Measurements from ENCODE around the gene MRM2.

MRM2 gene

DNA sequence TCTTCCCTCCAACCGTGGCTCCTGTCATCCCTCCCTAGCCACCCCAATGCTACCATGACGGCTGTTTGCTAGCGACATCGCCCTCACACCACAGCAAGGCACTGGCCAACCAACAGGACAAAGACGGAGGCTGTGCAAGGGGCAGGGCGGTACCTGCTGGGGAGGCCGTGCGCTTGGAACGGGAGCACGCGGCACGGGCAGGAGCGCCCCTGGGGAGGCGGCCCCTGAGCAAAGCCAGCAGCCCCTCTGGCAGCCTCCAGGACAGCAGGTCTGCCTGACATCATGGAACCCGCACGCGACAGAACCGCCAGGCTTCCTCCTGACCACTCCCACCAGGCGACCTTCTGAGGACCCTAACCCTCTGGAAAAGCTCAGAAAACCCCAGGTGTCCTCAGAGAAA, 22.0 kb downstream of the MRM2 start:
- no peak for DNase-seq

DNA sequence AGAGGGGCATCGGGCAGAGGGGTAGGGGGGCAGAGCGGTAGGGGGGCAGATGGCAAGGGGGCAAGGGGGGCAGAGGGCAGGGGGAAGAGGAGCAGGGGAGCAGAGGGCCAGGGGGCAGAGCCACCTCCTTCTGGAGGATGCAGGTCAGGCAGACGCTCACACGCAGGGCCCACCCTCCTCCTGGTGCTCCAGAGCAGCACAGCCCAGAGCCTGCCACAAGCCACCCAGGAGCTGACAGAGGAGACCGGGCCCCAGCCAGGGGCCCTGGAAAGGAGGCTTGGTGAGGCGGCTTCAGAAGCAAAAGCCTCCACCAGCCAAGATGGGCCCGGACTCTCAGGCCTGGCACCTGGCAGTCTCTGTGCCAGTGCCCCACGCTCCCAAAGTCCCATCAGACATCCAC, 22.4 kb downstream of the MRM2 start:
- DNase-seq = no peak

DNA sequence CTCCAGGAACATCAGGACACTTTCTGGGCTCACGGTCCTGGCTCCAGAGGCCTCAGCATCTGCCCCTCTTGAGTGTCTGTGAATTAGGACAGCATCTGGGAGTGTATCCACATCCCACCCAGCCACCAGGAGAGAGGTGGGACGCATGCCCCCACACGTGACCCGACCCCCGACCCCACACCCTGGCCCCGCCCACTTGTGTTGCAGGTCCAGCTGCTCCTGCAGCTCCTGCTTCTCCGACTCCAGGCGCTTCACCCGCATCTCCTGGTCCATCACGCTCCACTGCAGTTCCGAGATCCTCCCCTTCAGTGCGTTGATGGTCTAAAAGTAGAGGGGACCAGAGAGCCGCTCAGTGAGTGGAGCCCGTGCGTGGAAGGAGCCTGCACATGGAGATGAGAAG, 22.9 kb downstream of the MRM2 start:
- DNase-seq = no peak

DNA sequence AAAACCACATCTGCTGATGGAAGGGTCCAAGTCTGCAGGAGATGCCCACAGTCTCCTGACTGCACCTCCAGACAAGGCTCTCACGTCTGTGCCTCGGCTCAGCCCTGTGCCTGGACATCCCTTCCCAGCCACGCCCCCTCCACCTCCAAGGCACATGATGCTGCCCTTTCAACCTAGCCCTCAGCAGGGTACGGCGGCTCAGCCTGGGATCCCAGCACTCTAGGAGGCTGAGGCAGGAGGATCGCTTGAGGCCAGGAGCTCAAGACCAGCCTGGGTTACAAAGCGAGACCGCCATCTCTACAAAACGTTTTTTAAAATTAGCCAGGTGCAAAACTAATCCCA, 23.6 kb downstream of the MRM2 start:
- no peak for DNase-seq

DNA sequence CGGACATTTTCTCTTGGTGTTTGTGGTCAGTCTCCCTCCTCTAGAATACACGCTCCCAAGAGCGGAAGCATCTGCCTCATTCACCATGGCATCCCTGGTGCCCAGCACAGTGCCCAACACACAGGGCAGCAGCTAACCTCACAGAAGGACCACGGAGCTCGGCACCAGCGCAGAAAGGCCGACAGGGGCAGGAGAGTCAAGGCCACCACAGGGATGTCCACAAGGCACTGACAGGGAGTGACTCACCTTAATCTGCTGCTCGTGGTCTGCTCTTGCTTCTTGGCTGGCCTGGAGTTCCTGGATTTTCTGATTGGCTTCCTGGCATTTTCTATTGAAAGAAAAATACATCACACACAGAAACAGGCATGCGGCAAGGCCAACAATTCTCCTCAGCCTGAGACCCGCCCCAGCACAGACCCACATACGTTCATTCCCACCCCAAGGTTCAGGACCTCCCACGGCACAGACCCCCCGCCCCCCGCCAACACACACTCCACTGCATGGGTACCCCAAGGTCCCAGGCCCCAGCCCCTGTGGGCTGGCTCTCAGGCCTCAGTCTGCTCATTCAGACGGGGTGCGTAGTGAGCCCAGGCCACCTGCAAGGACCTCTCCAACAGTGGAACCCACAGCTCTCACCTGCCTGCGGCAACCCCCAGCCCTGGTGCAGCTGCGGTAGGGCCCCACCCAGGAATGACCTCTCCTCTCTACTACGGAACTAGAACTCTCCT, 24.1 kb downstream of the MRM2 start:
- no peak for DNase-seq

DNA sequence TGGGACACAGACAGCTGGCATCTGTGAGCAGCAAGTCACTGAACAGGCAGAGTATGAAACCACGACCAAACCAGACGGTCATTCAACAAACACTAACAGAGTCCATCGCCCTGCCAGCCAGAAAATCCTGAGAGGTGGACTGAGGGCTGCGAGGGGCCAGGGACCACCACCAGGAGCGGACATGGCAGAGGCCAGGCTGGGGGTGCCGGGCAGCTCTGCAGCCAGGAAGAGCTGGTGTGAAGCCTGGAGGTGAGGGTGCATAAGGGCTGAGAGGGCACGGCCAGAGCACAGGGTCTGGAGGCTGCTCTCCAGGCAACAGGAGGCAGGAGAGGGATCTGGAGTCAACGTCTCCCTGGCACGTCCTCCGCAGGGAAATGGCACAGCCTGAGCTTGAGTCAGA, 24.8 kb downstream of the MRM2 start:
- no peak for DNase-seq

DNA sequence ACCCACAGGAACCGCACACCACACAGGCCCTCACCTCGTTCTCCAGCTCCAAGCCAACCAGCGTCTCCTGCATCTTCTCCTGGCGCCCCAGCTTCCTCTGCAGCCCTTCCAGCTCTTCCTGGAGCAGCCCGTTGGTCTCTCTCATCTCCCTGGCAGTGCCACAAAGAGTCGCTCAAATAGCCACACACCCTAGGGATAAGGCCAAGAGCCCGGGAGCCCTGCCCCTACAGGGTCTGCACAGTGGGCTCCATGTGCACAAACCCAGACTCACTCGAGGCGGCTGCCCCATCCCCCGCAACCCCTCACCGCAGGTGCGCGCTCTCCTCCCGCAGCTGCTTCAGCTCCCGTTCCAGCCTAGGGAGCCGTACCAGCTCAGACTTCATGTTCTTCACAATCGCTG, 26.2 kb downstream of the MRM2 start:
- no peak for DNase-seq

DNA sequence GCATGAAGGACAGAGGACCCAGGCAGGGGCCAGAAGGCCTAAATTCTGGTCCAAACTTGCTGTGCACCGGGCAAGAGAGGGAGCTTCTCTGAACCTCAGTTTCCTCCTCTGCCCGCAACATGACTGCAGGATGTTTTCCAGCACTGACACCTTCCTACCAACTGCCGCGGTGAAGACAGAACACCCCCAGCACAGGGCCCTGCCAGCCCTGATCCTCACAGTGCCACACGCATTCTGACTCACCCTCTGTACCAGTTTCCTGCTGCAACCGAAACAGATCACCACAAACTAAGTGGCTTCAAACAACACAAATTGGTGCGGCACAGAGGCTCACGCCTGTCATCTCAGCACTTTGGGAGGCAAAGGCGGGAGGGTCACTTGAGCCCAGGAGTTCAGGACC, 27.4 kb downstream of the MRM2 start:
- DNase-seq = no peak

DNA sequence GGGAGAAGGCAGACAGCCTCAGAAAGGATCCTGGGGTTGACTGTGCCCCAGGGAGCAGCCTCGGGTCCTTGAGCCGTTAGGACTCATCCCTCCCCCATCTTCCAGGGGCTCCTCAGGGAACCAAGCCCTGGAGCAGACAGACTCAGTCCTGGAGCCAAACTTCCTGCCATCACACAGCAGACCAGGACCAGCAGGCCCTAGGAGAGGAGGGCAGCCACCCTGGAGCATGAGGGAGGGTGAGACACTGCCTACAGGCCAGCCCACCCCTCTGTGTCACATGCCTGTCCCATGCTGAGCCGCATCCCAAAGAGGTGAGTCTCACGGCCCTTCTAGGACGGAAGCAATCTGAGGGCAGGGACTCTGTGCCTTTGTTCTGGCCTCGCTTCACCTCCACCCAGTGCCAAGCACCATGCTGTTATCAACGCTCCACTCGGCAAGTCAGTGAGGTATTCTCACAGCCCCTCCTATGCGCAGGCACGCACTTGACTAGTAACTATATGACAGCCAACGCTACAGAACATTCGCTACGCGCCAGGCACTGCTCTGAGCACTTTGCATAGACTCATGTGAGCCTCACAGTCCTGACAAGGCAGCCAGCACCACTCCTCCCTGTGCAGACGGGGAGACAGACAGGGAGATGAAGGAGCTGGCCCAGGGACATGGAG, 28.3 kb downstream of the MRM2 start:
- no peak for DNase-seq

DNA sequence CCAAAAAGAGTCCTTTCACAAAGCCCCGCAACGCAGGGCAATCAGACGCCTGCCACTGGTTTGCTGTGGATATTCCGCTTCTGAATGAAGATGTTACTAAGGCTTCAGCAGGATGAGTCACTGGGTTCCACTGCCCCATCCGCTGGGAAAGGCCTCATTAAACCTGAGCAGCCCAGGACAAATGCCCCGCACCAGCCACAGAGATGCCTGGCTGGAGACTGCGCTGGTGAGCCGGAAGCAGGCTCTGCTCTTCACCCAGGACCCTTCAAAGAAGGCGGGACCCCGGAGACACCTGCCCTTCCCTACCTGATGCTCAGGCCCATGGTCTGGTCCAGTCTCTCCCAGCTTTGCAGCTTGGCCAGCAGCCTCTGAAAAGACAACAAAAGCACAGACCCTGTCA, 29.1 kb downstream of the MRM2 start:
- DNase-seq = no peak

DNA sequence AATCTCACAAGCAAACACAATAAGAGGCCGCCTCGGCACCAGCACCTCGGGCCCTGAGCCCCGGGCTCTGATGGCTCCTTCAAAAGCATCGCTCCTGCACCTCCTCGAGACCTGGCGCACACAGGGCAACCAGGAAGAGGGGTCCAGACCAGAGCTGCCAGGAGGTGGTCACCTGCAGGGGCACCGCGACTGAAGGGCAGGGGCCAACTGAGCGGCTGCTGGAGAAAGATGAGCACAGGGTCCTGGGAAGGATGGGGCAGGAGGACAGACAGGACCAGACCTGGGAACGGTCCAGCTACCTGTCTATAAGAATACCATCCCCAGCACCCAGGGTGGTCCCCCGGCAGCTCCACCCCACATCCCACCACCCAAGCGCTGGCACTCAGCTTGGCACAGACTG, 30.1 kb downstream of the MRM2 start:
- no peak for DNase-seq

DNA sequence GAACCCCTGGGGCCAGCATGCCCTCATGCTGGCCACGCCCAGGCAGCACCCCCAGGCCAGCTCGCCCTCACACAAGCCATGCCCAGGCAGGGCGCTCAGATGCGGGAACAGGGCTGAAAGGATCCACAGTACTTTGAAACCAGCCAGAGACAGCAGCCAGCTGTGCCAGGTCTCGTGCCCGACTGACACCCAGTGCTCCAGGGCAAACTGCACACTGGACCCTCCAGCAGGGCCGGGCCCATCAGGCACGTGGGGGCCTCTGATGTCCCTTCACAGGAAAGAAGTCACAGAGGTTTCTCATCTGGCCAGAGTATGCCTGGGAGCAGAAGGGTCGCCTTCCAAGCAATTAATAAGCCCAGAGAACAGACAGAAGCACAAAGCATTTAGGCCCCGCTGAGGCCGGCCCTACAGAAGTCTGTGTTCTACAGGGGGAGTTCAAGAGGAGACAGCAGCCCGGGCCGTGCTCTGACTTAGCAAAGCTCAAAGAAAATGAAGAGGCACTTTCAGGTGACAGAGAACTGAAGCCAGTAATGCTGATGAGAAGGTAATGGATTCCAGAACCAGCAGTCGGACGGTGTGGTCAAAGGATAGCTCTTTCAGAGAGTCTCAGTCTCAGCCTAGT, 30.6 kb downstream of the MRM2 start:
- DNase-seq = no peak

DNA sequence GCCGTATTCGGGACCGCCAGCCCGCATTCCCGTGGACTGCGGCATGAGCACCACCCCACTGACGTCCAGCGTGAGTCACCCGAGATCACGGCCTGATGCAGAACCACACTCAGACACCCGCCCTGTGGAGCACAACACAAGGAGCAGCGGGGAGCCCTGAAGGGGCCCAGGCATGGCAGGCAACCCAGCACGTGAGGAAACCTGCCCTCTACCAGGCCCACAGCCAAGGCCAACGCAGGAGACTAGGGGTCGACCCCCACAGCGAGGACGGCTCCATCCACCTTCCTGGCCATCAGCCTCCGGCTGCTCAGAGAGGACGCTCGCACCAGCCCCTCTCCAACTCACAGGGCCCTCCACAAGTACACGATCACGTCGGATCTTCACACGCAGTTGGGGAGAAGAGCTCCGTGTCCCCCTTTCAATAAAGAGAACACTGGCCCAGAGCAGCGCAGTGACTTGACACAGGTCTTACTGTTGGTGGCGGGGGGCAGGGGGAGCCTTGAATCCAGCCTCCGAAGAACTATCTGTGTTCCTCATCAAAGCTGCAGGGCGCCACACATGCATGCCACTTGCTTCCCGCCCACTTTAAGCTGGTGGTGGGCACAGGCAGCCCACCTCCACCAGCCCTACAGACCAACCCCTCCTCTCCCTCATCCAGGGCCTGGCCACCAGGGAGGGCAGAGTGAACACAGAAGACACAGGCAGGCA, 31.3 kb downstream of the MRM2 start:
- DNase-seq = no peak

DNA sequence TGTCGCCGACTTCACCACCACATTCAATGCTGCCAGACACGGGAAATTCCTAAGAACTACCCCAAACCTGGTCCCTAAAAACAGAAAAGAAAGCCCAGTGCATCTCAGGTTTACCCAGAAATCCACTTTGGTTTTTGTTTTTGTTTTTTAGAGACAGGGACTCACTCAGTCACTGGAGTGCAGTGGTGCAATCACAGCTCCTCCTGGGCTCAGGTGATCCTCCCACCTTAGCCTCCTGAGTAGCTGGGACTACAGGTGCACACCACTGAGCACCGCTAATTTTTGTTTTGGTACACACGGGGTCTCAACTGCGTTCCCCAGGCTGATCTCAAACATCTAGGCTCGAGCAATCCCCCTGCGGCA, 32.1 kb downstream of the MRM2 start:
- DNase-seq = no peak

DNA sequence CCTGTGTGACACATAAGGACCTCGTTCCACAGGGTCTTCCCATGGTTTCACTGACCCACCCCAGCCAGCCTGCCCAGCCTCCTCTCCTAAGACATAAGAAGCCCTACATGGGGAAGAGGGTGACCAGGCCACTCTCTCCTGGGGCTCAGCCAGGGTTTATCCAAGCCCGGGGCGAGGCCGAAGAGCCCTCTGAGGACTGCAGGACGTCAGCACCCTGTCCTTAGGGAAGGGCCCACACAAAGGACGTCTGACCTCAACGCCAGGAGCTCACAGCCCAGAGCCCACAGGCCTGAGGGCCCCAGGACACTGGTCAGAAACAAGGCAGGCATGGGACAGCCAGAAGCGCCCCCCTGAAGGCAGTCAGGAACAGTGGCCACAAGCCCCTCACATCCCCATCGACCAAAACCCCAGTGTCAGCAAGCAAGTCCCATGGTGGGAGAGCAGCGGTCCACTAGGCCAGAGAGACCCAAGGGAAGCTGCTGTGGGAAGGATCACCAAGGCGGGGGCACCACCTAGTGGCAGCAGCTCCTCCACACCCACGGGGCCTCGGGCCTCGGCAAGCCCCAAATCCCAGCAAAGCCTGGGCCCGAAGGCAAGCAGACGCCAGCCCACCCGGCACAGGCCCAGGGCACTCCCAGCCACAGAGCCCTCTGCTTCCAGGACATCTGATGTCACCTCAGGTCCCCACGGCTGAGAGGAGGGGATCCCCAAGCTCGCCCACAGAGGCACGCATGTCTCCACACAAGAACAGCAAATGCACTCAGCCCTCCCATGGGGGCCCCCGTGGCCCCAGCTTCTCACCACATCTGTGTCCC, 32.7 kb downstream of the MRM2 start:
- DNase-seq = peak; percentile 49

DNA sequence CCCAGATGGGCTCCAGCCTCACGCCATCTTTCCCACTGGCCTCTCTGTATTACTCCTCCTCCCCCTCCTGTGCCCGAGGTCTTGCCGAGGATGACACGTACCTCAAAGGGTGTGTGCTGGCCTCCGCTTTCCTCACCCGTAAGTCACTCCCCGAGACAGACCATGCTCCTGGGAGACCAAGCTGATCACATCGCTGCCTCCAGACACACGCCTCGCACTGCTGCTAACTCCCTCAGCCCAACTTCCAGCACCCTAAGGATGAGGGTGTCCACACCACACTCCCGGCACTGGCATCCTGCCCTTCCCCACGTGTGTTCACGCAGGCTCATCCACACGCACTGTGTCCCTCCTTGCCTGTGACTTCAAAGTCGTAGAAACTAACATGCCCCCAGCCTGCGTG, 33.3 kb downstream of the MRM2 start:
- no peak for DNase-seq

DNA sequence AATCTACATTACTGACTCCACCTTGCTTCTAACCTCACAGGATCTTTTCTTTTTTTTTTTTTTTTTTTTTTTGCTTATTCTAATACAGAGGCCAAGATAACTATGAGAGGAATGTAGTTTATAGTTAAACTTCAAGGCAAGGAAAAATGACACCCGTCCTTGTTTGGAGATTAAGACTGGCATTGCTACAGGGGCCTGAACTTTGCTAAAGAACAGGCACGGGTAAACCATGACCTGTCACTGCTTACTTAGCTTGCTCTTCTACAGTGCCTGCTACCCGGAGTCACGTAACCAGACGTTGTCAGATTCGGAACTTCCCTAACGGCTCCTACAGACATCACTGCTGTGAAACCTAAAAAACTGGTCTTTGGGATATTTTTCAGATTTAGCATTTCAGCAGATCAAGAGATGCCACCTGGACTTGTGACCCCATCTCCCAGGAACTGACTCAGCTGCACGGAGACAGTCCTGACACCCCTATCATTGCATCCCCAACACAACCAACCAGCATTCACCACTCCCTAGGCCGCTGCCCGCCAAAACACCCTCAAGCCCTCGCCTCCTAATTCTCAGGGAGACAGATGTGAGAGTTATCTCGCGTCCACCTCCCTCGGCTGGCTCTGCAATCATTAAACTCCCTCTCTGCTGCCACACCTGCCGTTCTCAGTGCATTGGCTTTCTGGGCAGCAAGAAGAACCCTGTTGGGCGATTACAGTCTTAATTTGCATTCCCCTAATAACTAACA, 36.8 kb downstream of the MRM2 start:
- DNase-seq = no peak

DNA sequence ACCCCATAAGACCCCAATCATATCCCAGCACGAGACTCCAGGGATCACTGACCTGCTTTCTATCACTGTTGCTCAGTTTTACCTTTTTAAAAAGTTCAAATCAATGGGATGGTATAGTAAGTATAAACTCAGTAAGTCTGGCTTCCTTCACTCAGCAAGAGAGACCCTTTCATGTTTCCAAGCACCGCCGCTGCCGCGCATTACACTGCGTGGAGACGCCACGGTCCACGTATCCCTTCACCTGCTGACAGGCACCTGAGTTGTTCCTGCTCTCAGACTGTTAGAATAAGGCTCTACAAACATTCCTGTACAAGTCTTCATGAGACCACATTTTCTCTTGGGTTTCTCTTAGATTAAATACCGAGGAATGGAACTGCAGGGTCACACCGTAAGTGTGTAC, 37.6 kb downstream of the MRM2 start:
- no peak for DNase-seq

DNA sequence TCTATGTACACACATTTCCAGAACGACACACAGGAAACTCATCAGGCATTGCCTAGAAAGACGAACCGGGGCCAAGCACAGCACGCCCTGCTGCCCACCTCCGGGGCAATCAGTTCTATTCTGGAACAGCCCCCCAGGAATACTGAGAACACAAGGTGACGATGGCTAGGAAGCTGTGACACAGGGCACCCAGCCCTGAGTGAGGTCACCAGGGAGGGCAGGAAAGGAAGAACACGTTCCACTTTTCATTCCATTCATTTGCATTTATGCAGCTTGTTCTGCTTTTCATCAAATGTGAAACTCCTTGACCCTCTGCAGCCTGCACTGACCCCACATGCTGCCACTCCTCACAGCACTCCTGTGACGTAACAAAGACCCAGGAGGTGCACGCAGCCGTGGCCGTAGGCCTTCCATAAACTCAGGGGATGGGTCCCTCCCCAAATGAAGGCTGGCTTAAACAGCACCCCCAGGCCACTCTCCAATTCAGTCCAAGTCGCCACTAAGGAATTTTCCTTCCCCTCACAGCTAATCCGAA, 38.2 kb downstream of the MRM2 start:
- DNase-seq = no peak

DNA sequence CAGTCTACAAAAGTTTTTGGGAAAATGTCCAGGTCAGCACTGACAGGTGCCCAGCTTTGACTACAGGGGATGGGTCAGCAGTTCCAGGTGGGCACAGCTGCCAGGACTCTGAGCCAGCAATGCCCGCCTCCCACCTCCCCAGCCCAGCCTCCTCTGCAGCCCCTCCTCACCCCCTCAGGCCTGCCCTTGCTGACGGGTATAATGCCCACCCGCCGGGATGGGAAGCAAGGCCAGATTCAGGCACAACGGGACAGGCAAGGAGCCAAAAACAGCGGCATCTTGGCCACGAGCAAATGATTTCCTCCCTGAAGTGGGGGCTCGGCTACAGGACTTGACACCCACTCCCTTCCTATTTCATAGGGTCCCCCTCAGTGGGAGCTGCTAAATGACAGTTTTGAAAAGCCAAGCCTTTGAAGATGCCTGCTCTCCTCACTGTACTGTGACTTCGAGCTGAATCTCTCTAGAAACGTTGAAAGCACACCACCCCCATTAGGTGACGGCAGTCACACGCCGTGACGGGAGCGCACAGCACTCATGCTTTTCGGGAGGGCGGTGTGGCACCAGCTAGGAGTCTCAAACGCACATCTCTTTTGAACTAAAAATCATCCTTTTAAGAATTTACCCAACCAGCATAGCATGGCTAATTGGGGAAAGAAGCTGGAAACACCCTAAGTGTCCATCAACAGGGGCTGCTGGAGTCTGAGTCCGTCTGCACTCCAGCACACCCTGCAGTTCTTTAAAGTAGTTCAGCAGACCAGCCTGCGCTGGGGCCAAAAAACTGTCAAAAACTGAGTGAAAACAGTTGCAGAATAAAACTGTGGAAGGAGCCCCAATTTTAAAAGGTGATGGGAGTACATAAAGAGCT, 38.9 kb downstream of the MRM2 start:
- no peak for DNase-seq

DNA sequence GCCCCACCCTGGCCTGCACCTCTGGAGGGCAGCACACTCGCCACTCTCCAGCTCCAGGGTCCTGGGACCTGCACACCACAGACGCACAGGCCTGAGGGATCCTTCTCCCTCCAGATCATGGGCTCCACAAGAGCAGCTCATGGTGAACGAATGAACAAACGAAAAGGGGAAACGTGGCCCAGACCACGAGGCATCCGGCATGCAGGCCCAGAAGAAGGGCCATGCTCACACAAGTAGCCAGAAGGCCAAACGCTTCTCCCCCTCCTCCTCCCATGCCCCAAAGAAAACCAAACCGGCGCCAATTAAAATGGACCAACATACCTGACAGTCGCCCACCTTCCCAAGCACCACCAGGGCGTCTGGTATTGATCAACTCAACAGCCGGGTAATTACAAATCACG, 39.6 kb downstream of the MRM2 start:
- DNase-seq = no peak
